Skeletal muscle cell (primary cell): ENCODE results near the gene MDM2.

Source experiments
- DNase-seq: peaks from one replicate; pipeline ENCODE4 v3.0.0-alpha.2; 2010; ENCODE audit warnings: low read depth
- H3K4me3 ChIP-seq: 2 replicates; pipeline ENCODE4 v1.5.1; 2011; ENCODE audit warnings: low read depth, mild to moderate bottlenecking, control low read depth, low read length, moderate library complexity

The MDM2 gene

DNA sequence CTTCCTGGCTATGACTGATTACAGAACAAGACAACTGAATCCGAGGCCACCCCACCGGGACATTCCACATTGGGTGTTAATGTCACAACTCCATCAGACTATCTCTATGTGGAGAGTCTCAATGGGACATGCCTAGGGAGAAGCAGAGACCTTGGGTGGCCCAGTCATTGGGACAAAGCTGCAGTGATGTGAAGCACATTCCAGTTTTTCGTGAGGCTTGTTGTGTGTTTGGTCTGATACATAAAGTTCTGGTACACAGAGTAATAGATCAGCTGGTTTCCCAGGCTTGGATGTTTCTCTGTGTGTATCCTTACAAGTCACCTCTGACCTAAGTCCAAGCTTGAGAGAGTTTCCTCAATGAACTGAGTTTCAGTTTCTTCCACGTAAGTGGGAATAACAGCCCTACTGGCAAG lies 82.7 kb downstream of the MDM2 start:
- DNase-seq = no peak
- no peak overlapping the region for H3K4me3 ChIP-seq

DNA sequence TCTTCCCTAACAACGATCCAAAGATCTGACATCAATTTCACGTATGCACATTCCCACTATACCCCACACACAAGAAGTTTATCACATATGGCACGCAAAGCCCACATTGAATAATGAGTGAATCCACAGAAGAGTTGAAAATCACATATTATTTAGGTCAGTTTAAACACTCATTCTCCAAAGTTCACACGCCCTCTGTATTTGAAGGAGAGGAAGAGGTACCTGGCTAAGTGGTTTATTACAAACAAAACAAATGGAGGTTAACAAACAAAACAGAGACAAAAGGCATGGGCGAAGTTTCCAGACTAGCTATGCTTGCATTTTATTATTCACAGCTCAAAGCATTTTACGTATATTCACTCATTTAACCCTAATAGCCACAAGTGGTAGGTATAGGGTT lies 83.2 kb downstream of the MDM2 start:
- no peak for DNase-seq
- no peak overlapping the region for H3K4me3 ChIP-seq

DNA sequence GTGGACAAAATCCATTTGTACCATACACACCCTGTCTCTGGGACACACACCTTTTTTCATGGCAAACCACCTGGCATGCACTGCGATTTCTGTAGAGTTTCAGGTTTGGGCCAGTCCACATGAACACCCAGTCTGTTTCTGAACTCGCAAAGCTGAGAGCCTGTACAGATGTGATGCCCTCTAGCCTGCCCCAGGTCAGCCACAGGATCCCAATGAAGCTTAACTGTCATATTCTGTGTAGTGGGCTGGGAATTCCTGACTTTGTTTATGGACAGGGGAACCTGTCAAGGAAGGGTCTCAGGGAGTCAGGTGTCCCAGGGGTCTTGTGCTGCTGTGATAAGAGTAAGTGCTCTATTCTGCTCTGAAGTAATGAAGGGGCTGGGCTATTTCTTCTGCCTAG lies 85.2 kb downstream of the MDM2 start:
- no peak for DNase-seq
- no peak overlapping the region for H3K4me3 ChIP-seq

DNA sequence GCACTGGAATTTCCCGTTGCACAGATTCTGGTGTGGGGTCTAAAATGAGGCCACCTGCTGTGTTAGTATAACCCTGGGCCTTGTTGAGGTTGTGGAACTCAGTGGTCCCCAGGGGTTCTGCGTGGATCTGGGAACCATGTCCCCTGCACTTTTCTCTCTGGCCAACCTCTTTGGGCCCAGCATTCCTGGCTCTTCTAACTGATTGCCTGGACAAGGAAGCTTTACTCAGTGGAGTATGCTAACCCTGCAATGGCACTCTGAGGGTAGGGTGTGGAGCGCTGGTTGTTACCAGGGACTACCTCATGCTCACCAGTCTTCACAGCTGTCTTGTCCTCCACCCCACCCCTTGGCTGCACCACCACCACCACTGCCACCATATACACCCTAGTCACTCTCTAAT lies 85.8 kb downstream of the MDM2 start:
- no peak overlapping the region for H3K4me3 ChIP-seq
- no peak for DNase-seq

- H3K4me3 ChIP-seq = no peak overlapping the region
- DNase-seq = no peak
These were observed 86.4 kb downstream of the MDM2 start for GRCh38 chr12:68894276-68894855.

- H3K4me3 ChIP-seq = no peak overlapping the region
- DNase-seq = no peak
These were observed 89.0 kb downstream of the MDM2 start for GRCh38 chr12:68896881-68897540.

- H3K4me3 ChIP-seq = no peak overlapping the region
- DNase-seq = peak; percentile 88
These were observed 91.3 kb downstream of the MDM2 start for GRCh38 chr12:68899251-68899771.

GRCh38 chr12:68900241-68900640 lies 92.3 kb downstream of the MDM2 start:
- no peak overlapping the region for H3K4me3 ChIP-seq
- DNase-seq = no peak
